HepG2 (cell line): Measurements from ENCODE around the gene SEMA3G. TPM values are rescaled to one million over a fixed set of nuclear protein-coding genes. Genes with fewer than 3 reads are reported as not detected.

Experiments
- ATRX ChIP-seq: sonication (generic); formaldehyde crosslinking; IDR thresholded peaks from 2 replicates; pipeline ENCODE4 v1.4.0; 2020; ENCODE audit warnings: missing genetic modification reagents, borderline replicate concordance
- CTCF ChIP-seq: sonication (generic); formaldehyde crosslinking; IDR thresholded peaks from 2 replicates; pipeline ENCODE4 v1.5.0; 2020; ENCODE audit warnings: mild to moderate bottlenecking, missing genetic modification reagents, moderate library complexity
- GMEB2 ChIP-seq: IDR thresholded peaks from 2 replicates; pipeline ENCODE4 v1.6.1; 2016; ENCODE audit warnings: missing biosample characterization, missing genetic modification reagents, low read depth
- GPBP1L1 ChIP-seq: sonication (generic); formaldehyde crosslinking; IDR thresholded peaks from 2 replicates; pipeline ENCODE4 v1.5.0; 2020; ENCODE audit warnings: mild to moderate bottlenecking, missing genetic modification reagents
- KDM1A ChIP-seq: IDR thresholded peaks from 2 replicates; pipeline ENCODE4 v1.6.1; 2016; ENCODE audit warnings: missing compliant biosample characterization
- KDM6A ChIP-seq: IDR thresholded peaks from 2 replicates; pipeline ENCODE4 v1.6.1; 2016; ENCODE audit warnings: low read depth
- MAFG ChIP-seq: sonication (generic); formaldehyde crosslinking; IDR thresholded peaks from 2 replicates; pipeline ENCODE4 v1.5.1; 2020; ENCODE audit warnings: mild to moderate bottlenecking, missing genetic modification reagents
- MED1 ChIP-seq: sonication (generic); formaldehyde crosslinking; IDR thresholded peaks from 2 replicates; pipeline ENCODE4 v1.4.0; 2020; ENCODE audit warnings: missing genetic modification reagents
- REXO4 ChIP-seq: sonication (generic); formaldehyde crosslinking; IDR thresholded peaks from 2 replicates; pipeline ENCODE4 v1.8.0; 2022; ENCODE audit warnings: missing genetic modification reagents, mild to moderate bottlenecking, borderline replicate concordance
- RXRB ChIP-seq: IDR thresholded peaks from 2 replicates; pipeline ENCODE4 v1.6.1; 2016; ENCODE audit warnings: borderline replicate concordance, missing genetic modification reagents, missing compliant biosample characterization
- TOPORS ChIP-seq: sonication (generic); formaldehyde crosslinking; IDR thresholded peaks from 2 replicates; pipeline ENCODE4 v1.8.0; 2023; ENCODE audit warnings: mild to moderate bottlenecking, missing genetic modification reagents
- ZFP36L1 ChIP-seq: sonication (generic); formaldehyde crosslinking; IDR thresholded peaks from 2 replicates; pipeline ENCODE4 v1.8.0; 2022; ENCODE audit warnings: mild to moderate bottlenecking, missing genetic modification reagents, moderate library complexity
- ZFP90 ChIP-seq: sonication (generic); formaldehyde crosslinking; IDR thresholded peaks from 2 replicates; pipeline ENCODE4 v1.8.0; 2022; ENCODE audit warnings: missing genetic modification reagents, mild to moderate bottlenecking, inconsistent platforms, borderline replicate concordance
- ZNF20 ChIP-seq: sonication (generic); formaldehyde crosslinking; IDR thresholded peaks from 2 replicates; pipeline ENCODE4 v1.4.0; 2020; ENCODE audit warnings: mild to moderate bottlenecking, moderate library complexity, missing genetic modification reagents
- ZNF430 ChIP-seq: sonication (generic); formaldehyde crosslinking; IDR thresholded peaks from 2 replicates; pipeline ENCODE4 v1.9.0; 2021; ENCODE audit warnings: mild to moderate bottlenecking, missing genetic modification reagents
- ZNF441 ChIP-seq: sonication (generic); formaldehyde crosslinking; IDR thresholded peaks from 2 replicates; pipeline ENCODE4 v1.7.0; 2021; ENCODE audit warnings: missing genetic modification reagents, borderline replicate concordance
- ZNF451 ChIP-seq: sonication (generic); formaldehyde crosslinking; IDR thresholded peaks from 2 replicates; pipeline ENCODE4 v1.5.0; 2020; ENCODE audit warnings: mild to moderate bottlenecking, missing genetic modification reagents
- ZNF549 ChIP-seq: sonication (generic); formaldehyde crosslinking; IDR thresholded peaks from 2 replicates; pipeline ENCODE4 v1.5.0; 2020; ENCODE audit warnings: missing genetic modification reagents
- ZNF629 ChIP-seq: sonication (generic); formaldehyde crosslinking; conservative IDR thresholded peaks from 2 replicates; pipeline ENCODE4 v1.5.0; 2020; ENCODE audit warnings: missing genetic modification reagents
- ZNF766 ChIP-seq: sonication (generic); formaldehyde crosslinking; IDR thresholded peaks from 2 replicates; pipeline ENCODE4 v1.5.0; 2020; ENCODE audit warnings: missing genetic modification reagents, borderline replicate concordance
- ZNF83 ChIP-seq: sonication (generic); formaldehyde crosslinking; IDR thresholded peaks from 2 replicates; pipeline ENCODE4 v1.4.0; 2020; ENCODE audit warnings: missing genetic modification reagents, mild to moderate bottlenecking, borderline replicate concordance
- ZSCAN21 ChIP-seq: sonication (generic); formaldehyde crosslinking; IDR thresholded peaks from 2 replicates; pipeline ENCODE4 v1.8.0; 2022; ENCODE audit warnings: mild to moderate bottlenecking, missing genetic modification reagents, moderate library complexity, borderline replicate concordance
- ZSCAN22 ChIP-seq: sonication (generic); formaldehyde crosslinking; IDR thresholded peaks from 2 replicates; pipeline ENCODE4 v1.4.0; 2020; ENCODE audit warnings: mild to moderate bottlenecking, missing genetic modification reagents
- polyA plus RNA-seq, 8 experiments: library from polyadenylated mRNA; depleted of rRNA in 3 of 8; stranded (reverse) in 7 of 8; unstranded in 1 of 8; fragments of >200 nt; fragmentation: Illumina TruSeq in 4 of 8; extraction: Trizol in 4 of 8; gene quantifications; 2 replicates each; pipeline versions ENCODE4 v1.2.1 to v1.2.3, GENCODE V29; 2011 to 2016; ENCODE audit warnings: low read depth in 4 of 8, missing spikeins in 1 of 8, mixed read lengths in 1 of 8; ENCODE audit not compliant: insufficient read depth in 1 of 8
- total RNA-seq, 5 experiments: library from RNA; depleted of rRNA; stranded (reverse); fragments of >200 nt; fragmentation: Illumina TruSeq; extraction: Trizol; gene quantifications; 2 replicates each; pipeline ENCODE4 v1.2.3, GENCODE V29; 2016; ENCODE audit warnings: low read depth in 1 of 5
- TF ChIP-seq, protein P1 (sequence below): IDR thresholded peaks from 2 replicates; pipeline ENCODE4 v1.6.1; 2016; ENCODE audit warnings: mild to moderate bottlenecking, missing biosample characterization, missing genetic modification reagents
- TF ChIP-seq, protein P2 (sequence below): sonication (generic); formaldehyde crosslinking; IDR thresholded peaks from 2 replicates; pipeline ENCODE4 v1.4.0; 2020; ENCODE audit warnings: missing genetic modification reagents, low read depth, mild to moderate bottlenecking, borderline replicate concordance

Gene SEMA3G
- total and polyA plus RNA-seq, 2 of the 13 experiments (the other 11 are each of a cell fraction or from before 2014, with no cell fraction given): 6.1 to 8.3 TPM

- no peak for TF ChIP-seq GMEB2 (CRISPR knock-in tag)
- peak; percentile 26; the same call in 1 of the 2 replicates for TF ChIP-seq CTCF (CRISPR knock-in tag)
- TF ChIP-seq, protein P1, sequence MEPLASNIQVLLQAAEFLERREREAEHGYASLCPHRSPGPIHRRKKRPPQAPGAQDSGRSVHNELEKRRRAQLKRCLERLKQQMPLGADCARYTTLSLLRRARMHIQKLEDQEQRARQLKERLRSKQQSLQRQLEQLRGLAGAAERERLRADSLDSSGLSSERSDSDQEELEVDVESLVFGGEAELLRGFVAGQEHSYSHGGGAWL (CRISPR knock-in tag): no peak
- no peak for TF ChIP-seq ATRX (CRISPR knock-in tag)
- no peak for TF ChIP-seq ZNF20 (CRISPR knock-in tag)
- no peak; the same call in 1 of the 2 replicates for TF ChIP-seq ZNF629 (CRISPR knock-in tag)
- no peak for TF ChIP-seq REXO4 (CRISPR knock-in tag)
- TF ChIP-seq MED1 (CRISPR knock-in tag): peak; percentile 63
- TF ChIP-seq, protein P2, sequence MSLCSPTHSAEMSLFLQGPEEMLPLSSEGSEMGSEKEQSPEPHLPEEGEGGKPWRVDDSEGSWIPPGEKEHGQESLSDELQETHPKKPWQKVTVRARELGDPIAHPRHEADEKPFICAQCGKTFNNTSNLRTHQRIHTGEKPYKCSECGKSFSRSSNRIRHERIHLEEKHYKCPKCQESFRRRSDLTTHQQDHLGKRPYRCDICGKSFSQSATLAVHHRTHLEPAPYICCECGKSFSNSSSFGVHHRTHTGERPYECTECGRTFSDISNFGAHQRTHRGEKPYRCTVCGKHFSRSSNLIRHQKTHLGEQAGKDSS (CRISPR knock-in tag): peak; percentile 38; the same call in 1 of the 2 replicates
- TF ChIP-seq ZNF83: no peak
- no peak for TF ChIP-seq ZNF549 (CRISPR knock-in tag)
- no peak for TF ChIP-seq GPBP1L1
- no peak for TF ChIP-seq KDM1A
- TF ChIP-seq ZSCAN21: no peak; the same call in 1 of the 2 replicates
- TF ChIP-seq ZSCAN22 (CRISPR knock-in tag): no peak
- no peak for TF ChIP-seq ZFP90 (CRISPR knock-in tag)
- peak; percentile 47; the same call in 1 of the 2 replicates for TF ChIP-seq ZNF441 (CRISPR knock-in tag)
- no peak for TF ChIP-seq KDM6A
- peak; percentile 46; the same call in 1 of the 2 replicates for TF ChIP-seq RXRB (CRISPR knock-in tag)
- no peak for TF ChIP-seq MAFG
- TF ChIP-seq ZFP36L1: no peak
- no peak for TF ChIP-seq TOPORS (CRISPR knock-in tag)
- TF ChIP-seq ZNF766 (CRISPR knock-in tag): no peak
- TF ChIP-seq ZNF430 (CRISPR knock-in tag): no peak; the same call in 1 of the 2 replicates
- TF ChIP-seq ZNF451: no peak; the same call in 1 of the 2 replicates
These were observed 10.6 kb upstream of the SEMA3G start, which contains the start of gene NISCH (continued) for GRCh38 chr3:52455283-52456168.
